Osteocyte (in vitro differentiated cells): ENCODE results near the gene IL1RAPL2. TPM values are rescaled to one million over a fixed set of nuclear protein-coding genes. Genes with fewer than 3 reads are reported as not detected.
A peak's percentile ranks its signal among the peaks of the same experiment; 100 is the strongest.
"Not testable (repeated sequence)": the region's sequence is repeated elsewhere in the genome, so short reads cannot be mapped to it uniquely, and the experiment has no call there.

Experiments used
- DNase-seq: peaks from one replicate; pipeline ENCODE4 v3.0.0; 2021; ENCODE audit warnings: mixed read lengths; ENCODE audit not compliant: unreplicated experiment; ENCODE audit errors: extremely low spot score
- H3K27ac Mint-ChIP-seq: one replicate; pipeline ENCODE4 v1.8.0; 2021; ENCODE audit warnings: mild to moderate bottlenecking, mixed read lengths; ENCODE audit not compliant: unreplicated experiment
- H3K27me3 Mint-ChIP-seq: one replicate; pipeline ENCODE4 v1.8.0; 2021; ENCODE audit warnings: mixed read lengths; ENCODE audit not compliant: unreplicated experiment
- H3K36me3 Mint-ChIP-seq: one replicate; pipeline ENCODE4 v1.8.0; 2021; ENCODE audit warnings: mixed read lengths; ENCODE audit not compliant: unreplicated experiment
- H3K4me1 Mint-ChIP-seq: one replicate; pipeline ENCODE4 v1.8.0; 2021; ENCODE audit warnings: mixed read lengths; ENCODE audit not compliant: unreplicated experiment
- H3K4me3 Mint-ChIP-seq: one replicate; pipeline ENCODE4 v1.8.0; 2021; ENCODE audit warnings: mild to moderate bottlenecking, moderate library complexity, mixed read lengths; ENCODE audit not compliant: unreplicated experiment
- H3K9me3 Mint-ChIP-seq: one replicate; pipeline ENCODE4 v1.8.0; 2021; ENCODE audit warnings: mixed read lengths; ENCODE audit not compliant: unreplicated experiment
- CTCF ChIP-seq: fragments of 200-600 bp; sonication (generic); IDR thresholded peaks from 2 replicates; pipeline ENCODE4 v1.5.0; 2021; ENCODE audit warnings: antibody characterized with exemption, mild to moderate bottlenecking, moderate library complexity
- total RNA-seq: library from RNA; stranded (reverse); gene quantifications from 2 replicates; pipeline ENCODE4 v1.2.1, GENCODE V29; 2021

Gene IL1RAPL2
- total RNA-seq, 1 donor from 2014 or later = not detected

GRCh38 chrX:104913348-104913747 lies 347.3 kb downstream of the IL1RAPL2 start:
- Mint-ChIP-seq H3K36me3 (no peaks in the 10 kb centered on the region), H3K9me3 (no peaks in the 10 kb centered on the region), H3K27me3 (peaks cover 2% of the 10 kb centered on the region), H3K4me1 (no peaks in the 10 kb centered on the region), H3K27ac (no peak overlapping the region), H3K4me3 (no peak overlapping the region)
- TF ChIP-seq CTCF = peak; percentile 60
- no peak for DNase-seq

DNA sequence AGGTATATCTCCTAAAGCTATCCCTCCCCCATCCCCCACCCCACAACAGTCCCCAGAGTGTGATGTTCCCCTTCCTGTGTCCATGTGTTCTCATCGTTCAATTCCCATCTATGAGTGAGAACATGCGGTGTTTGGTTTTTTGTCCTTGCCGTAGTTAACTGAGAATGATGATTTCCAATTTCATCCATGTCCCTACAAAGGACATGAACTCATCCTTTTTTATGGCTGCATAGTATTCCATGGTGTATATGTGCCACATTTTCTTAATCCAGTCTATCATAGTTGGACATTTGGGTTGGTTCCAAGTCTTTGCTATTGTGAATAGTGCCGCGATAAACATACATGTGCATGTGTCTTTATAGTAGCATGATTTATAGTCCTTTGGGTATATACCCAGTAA lies 348.7 kb downstream of the IL1RAPL2 start:
- H3K27ac Mint-ChIP-seq, H3K4me3 Mint-ChIP-seq, H3K9me3 Mint-ChIP-seq, DNase-seq, H3K36me3 Mint-ChIP-seq, H3K4me1 Mint-ChIP-seq, H3K27me3 Mint-ChIP-seq: not testable (repeated sequence)

- Mint-ChIP-seq H3K36me3 (no peaks in the 10 kb centered on the region), H3K27me3 (peaks cover 2% of the 10 kb centered on the region), H3K4me1 (no peaks in the 10 kb centered on the region), H3K27ac (no peak overlapping the region), H3K9me3 (no peaks in the 10 kb centered on the region), H3K4me3 (no peak overlapping the region)
- TF ChIP-seq CTCF = no peak
- DNase-seq = no peak
These were observed 352.1 kb downstream of the IL1RAPL2 start for GRCh38 chrX:104918122-104918521.

DNA sequence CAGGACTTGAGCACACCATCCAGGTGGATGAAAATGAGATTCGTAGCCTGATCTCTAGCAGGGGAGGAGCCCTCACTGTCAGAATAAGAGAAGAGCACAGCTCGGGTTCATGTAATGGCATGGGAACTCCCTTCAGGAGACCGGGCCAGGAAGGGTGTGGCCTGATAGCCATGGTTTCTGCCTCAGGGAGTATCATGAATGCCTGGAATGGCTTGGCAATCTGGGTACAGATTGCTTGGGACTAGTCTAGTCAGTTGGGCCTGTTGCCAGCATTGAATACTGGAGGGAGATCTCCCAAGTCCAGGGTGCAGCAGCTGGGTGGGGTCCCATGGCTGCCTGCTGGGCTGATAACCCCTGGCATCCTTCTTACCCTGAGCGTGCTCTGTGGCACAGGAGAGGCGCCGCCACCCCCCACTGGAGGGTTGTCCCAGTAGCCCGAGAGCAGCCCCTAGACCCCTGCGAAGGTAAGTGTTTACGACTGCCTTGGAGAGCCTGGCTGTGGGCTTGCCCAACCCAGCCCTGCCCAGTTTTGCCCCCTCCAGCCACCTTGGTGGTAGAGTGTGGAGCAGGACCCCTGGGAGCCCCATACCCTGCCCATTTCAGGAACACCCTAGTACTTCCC lies 355.7 kb downstream of the IL1RAPL2 start:
- Mint-ChIP-seq H3K27me3 (peaks cover 4% of the 10 kb centered on the region), H3K4me1 (no peaks in the 10 kb centered on the region), H3K27ac (no peak overlapping the region), H3K4me3 (no peak overlapping the region), H3K36me3 (no peaks in the 10 kb centered on the region), H3K9me3 (no peaks in the 10 kb centered on the region)
- TF ChIP-seq CTCF = no peak
- peak; percentile 79 for DNase-seq

- Mint-ChIP-seq H3K36me3 (no peaks in the 10 kb centered on the region), H3K4me3 (no peak overlapping the region), H3K9me3 (no peaks in the 10 kb centered on the region), H3K27me3 (peaks cover 4% of the 10 kb centered on the region), H3K4me1 (no peaks in the 10 kb centered on the region), H3K27ac (no peak overlapping the region)
- DNase-seq = peak; percentile 87
- TF ChIP-seq CTCF = peak; percentile 88
These were observed 356.2 kb downstream of the IL1RAPL2 start for GRCh38 chrX:104922206-104922621.

DNA sequence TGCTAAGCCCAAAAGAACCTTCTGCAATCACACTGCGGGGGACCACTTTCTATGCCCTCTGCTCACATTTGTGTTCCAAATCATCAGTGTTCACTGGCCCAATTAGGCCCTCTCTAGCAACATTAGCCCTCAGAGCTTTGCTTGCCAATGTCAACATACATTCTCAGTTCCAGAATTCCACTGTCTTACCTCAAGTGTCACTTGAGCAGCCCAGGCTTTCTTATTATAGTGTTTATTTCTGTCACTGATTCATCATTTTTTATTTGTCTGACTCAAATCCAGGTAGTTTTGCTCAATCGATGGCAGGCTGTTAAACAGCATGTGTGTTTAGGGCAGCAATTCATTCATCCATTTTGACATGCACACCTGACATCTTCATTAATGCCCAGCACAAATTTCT lies 363.3 kb downstream of the IL1RAPL2 start:
- H3K4me1 Mint-ChIP-seq = no peaks in the 10 kb centered on the region
- H3K36me3 Mint-ChIP-seq = no peaks in the 10 kb centered on the region
- TF ChIP-seq CTCF = no peak
- H3K9me3 Mint-ChIP-seq = no peaks in the 10 kb centered on the region
- DNase-seq = no peak
- peaks cover 4% of the 10 kb centered on the region for H3K27me3 Mint-ChIP-seq
- H3K27ac Mint-ChIP-seq = no peak overlapping the region
- H3K4me3 Mint-ChIP-seq = no peak overlapping the region
